ENCODE data around the gene PDP2. TPM values are rescaled to one million over a fixed set of nuclear protein-coding genes. Genes with fewer than 3 reads are reported as not detected.

PDP2 gene
- total RNA-seq, 1 donor, result 6.2 TPM

DNA sequence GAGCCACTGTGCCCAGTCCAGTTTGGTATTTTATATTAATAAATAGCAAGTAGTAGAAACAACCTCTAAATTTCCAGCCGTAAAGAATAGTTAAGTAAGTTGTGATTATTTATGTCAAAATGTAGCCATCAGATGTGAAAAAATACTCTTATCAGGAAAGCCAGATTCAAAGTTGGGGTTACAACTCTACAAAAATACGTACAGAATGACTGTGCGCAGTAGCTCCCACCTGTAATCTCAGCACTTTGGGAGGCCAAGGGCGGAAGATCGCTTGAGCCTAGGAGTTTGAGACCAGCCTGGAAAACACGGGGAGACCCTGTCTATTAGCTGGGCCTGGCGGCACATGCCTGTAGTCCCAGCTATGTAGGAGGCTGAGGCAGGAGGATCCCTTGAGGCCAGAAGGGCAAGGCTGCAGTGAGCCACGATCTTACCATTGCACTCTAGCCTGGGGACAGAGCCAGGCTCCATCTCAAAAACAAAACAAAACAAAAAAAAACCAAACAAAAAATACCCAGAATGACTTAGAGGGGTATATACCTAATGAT lies 1.7 kb downstream of the PDP2 start:
- no peak overlapping the region for H3K4me3 ChIP-seq (ENCODE audit: low read depth, low read length)
- TF ChIP-seq, protein P1, sequence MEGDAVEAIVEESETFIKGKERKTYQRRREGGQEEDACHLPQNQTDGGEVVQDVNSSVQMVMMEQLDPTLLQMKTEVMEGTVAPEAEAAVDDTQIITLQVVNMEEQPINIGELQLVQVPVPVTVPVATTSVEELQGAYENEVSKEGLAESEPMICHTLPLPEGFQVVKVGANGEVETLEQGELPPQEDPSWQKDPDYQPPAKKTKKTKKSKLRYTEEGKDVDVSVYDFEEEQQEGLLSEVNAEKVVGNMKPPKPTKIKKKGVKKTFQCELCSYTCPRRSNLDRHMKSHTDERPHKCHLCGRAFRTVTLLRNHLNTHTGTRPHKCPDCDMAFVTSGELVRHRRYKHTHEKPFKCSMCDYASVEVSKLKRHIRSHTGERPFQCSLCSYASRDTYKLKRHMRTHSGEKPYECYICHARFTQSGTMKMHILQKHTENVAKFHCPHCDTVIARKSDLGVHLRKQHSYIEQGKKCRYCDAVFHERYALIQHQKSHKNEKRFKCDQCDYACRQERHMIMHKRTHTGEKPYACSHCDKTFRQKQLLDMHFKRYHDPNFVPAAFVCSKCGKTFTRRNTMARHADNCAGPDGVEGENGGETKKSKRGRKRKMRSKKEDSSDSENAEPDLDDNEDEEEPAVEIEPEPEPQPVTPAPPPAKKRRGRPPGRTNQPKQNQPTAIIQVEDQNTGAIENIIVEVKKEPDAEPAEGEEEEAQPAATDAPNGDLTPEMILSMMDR (IDR thresholded peaks at IDR 0.05; ENCODE audit: insufficient read depth, low read length), result no peak
- no peak for DNase-seq (ENCODE audit: low read depth)

DNA sequence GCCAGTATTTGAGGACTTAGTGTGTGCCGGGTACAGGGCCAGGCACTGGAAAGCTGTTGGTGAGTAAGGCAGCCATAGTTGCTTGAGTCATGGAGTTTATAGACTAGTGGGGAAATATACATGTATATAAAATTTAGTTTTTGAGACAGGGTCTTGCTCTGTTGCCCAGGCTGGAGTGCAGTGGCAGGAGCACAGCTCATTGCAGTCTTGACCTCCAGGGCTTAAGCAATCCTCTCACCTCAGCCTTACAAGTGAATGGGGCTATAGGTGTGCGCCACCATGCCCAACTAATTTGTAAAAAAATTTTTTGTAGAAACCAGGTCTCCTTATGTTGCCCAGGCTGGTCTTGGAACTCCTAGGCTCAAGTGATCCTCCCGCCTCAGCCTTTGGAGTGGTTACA lies 2.4 kb downstream of the PDP2 start:
- no peak overlapping the region for H3K4me3 ChIP-seq (ENCODE audit: low read depth, low read length)
- TF ChIP-seq, protein P1 (IDR thresholded peaks at IDR 0.05; ENCODE audit: insufficient read depth, low read length), result no peak
- DNase-seq (ENCODE audit: low read depth), result no peak

DNA sequence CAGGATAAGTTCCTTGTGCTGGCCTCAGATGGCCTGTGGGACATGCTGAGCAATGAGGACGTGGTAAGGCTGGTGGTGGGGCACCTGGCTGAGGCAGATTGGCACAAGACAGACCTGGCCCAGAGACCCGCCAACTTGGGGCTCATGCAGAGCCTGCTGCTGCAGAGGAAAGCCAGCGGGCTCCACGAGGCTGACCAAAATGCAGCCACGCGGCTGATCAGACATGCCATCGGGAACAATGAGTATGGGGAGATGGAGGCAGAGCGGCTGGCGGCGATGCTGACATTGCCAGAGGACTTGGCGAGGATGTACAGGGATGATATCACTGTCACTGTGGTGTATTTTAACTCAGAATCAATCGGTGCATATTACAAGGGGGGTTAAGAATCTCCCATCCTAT lies 5.2 kb downstream of the PDP2 start:
- TF ChIP-seq, protein P1 (IDR thresholded peaks at IDR 0.05; ENCODE audit: insufficient read depth, low read length), result no peak
- no peak for DNase-seq (ENCODE audit: low read depth)
- H3K4me3 ChIP-seq (ENCODE audit: low read depth, low read length), result no peak overlapping the region

- no peak overlapping the region for H3K4me3 ChIP-seq (ENCODE audit: low read depth, low read length)
- peak; percentile 38 for DNase-seq (ENCODE audit: low read depth)
- TF ChIP-seq, protein P1 (IDR thresholded peaks at IDR 0.05; ENCODE audit: insufficient read depth, low read length), result no peak
These were observed 6.0 kb downstream of the PDP2 start for GRCh38 chr16:66886321-66886720.

DNA sequence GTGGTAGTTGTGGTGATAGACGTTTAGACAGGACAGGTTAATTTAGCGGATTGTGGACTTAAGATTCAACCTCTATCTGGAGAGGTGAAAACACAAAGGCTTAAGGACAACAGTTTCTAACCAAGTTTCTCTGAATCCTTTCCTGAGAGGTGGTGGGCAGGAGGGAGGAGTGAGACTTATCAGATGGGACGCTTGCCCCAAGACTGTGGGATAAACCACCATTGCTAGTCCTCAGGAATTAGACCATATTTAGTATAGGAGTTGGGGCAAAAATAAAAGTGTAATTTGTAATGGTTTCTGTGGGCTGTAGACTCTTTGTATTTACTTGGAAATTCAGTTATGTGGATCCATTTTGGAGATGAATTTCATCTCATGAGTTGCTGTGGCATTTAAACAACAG lies 6.6 kb downstream of the PDP2 start:
- no peak for DNase-seq (ENCODE audit: low read depth)
- no peak overlapping the region for H3K4me3 ChIP-seq (ENCODE audit: low read depth, low read length)
- TF ChIP-seq, protein P1 (IDR thresholded peaks at IDR 0.05; ENCODE audit: insufficient read depth, low read length), result no peak

DNA sequence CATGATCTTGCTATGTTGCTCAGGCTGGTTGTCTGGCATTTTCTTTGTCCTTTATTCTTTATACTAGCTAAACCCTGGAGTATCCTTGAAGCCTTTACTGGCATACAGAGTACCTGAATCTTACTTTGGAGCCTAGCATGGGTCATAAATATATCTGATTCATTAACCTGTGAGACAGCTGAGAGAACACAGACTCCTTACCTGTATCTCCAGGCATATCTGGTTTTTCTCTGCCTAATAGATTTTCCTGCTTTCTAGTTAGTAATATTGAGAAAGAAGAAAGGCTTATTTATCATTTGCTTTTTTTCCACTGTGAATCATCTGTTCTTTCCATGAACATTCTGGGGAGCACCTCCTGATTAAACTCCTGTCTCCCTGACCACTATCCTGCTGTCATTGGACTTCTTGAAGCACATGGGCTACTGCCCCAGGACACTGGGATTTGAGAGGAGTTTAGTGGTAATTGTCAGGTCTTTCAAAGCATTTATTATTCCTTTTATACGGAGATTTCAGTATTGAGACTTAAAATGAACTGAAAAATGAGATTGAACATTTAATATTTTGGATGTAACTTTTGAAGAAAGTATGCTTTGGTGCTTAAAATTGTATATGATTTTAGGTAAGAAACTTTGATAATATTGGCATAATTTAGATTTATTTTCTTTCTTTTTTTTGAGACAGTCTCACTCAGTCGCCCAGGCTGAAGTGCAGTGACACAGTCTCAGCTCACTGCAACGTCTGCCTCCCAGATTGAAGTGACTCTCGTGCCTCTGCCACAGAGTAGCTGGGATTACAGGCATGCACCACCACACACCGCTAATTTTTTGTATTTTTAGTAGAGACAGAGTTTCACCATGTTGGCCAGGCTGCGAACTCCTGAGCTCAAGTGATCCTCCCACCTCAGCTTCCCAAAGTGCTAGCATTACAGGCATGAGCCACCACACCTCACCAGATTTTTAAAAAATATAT lies 8.6 kb downstream of the PDP2 start:
- TF ChIP-seq, protein P1 (IDR thresholded peaks at IDR 0.05; ENCODE audit: insufficient read depth, low read length), result no peak
- DNase-seq (ENCODE audit: low read depth), result no peak
- no peak overlapping the region for H3K4me3 ChIP-seq (ENCODE audit: low read depth, low read length)
